Measurements from ENCODE around the gene RGMB. TPM values are rescaled to one million over a fixed set of nuclear protein-coding genes. Genes with fewer than 3 reads are reported as not detected.
"Not testable (repeated sequence)": the region's sequence is repeated elsewhere in the genome, so short reads cannot be mapped to it uniquely, and the experiment has no call there.

Gene RGMB, protein sequence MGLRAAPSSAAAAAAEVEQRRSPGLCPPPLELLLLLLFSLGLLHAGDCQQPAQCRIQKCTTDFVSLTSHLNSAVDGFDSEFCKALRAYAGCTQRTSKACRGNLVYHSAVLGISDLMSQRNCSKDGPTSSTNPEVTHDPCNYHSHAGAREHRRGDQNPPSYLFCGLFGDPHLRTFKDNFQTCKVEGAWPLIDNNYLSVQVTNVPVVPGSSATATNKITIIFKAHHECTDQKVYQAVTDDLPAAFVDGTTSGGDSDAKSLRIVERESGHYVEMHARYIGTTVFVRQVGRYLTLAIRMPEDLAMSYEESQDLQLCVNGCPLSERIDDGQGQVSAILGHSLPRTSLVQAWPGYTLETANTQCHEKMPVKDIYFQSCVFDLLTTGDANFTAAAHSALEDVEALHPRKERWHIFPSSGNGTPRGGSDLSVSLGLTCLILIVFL
- polyA plus RNA-seq (2013, experiment 1 of 2; ENCODE audit: insufficient read length): 87.8 TPM
- polyA plus RNA-seq (2013, experiment 2 of 2; ENCODE audit: insufficient read length): 44.2 TPM

DNA sequence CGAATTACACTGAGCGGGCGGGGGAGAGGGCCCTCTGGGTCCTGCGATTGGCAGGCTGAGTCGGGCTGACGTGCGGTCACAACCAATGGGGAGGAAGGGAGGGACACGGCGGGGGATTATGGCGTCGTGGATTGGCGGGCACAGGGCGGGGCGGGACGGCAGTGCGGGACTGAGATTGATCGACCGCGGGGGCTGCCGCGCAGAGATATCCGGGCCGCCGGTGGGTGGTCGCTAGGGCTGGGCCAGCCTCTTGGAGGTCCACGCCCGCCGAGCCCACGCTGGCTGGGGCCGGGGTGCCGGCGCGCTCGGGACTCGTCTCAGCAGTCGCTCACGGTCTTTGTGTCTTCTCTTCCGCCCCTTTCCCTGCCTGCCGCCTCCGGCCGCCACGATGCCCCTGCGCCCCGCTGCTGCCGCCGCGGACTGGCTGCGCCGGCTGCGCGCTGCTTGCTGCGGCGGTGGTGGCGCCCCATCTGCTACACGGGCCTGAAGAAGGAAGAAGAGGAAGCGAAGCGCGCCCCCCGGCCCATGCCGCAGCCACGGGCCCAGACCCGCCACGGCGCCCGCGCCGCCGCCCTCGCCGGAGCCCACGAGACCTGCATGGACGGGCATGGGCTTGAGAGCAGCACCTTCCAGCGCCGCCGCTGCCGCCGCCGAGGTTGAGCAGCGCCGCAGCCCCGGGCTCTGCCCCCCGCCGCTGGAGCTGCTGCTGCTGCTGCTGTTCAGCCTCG is at the start of gene RGMB:
Gene RGMB (plus strand): TSS at position 200 of the 728 bp plus-strand sequence. CDS start 408 bp downstream, at position 608.
- DNase-seq: peak; percentile 100

DNA sequence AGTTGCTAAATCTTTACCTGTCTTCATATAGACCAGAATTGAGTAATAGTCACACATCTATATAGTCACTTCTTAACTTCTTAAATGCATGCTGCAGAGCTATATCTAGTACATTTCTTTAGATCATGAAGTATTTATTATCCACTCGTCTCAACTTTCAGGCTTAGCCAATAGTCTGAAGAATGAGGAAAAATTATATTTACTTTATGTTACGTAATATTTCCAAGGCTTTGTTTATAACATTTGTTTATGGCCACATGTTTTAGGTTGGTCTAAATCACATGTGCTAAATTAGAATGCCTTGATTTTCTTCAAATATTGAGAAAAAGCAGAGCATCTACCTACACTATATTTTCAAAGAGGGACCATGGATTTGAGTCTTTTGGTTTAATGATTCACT is 47.2 kb upstream of the RGMB start:
- no peak for DNase-seq

DNA sequence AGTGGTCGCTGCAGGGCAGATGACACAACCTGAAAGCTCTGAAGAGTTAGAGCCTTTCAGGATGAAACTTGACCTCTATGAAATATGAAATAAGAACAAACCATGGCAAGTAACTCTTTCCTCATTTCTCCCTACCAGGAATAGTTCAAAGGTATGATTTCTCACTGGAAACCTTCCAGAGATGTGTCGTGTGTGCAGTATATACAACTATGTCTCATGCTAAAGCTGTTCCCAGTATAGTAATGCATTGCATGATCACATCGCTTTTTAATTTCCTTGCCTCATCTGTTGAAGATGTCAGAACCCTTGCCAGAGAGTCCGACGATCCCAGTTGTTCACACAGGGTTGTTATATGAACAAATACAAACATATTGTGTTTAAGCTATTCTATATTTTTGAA is 45.8 kb upstream of the RGMB start:
- no peak for DNase-seq

DNA sequence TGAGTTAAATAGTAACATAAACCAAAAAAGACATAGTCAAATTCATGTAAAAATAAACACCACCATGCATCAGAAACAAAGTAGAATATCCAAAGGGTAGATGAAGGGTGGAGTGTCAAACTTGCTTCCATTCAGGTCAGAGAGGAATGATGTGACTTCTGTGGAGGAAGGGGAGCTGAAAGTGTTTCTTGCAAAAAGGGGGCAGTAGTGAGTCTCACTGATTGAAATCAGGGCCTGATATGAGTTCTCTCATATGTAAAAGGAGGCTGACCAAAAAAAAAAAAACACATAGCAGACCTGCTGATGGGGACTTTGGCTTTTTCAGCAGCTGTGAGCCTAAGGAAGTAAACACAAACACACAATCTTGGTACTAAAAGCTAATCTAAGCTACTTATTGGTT is 38.8 kb upstream of the RGMB start:
- DNase-seq: no peak

DNA sequence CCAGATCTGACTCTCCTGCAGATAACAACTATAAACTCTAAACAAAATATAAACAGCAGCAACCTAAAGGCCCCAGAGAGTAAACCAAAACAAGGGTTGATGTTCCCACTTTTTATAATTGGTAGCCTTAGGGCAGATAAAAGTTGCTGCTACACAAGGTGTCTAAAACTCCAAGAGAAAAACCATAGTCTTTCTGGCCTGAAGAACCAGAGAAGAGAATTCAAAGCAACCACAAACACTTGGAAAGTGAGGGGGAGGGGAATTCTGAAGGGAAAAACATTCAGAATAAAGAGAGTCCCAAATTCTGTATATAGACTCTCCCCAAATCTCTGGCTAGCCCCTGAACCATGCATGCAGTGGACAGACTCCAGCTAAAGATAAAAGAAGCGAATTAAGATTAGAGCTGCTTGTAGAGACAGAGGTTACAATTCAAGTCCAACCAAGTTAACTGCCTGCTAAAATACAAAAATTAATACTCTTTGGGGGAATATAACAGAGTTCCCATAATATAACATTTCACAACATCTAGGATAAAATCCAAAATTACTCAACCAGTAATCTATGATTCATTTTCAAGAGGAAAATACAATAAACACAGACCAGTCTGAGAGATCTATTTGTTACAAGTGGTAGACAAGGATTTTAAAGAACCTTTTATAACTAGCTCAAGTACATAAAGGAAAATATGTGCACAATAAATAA is 37.5 kb upstream of the RGMB start:
- no peak for DNase-seq

DNA sequence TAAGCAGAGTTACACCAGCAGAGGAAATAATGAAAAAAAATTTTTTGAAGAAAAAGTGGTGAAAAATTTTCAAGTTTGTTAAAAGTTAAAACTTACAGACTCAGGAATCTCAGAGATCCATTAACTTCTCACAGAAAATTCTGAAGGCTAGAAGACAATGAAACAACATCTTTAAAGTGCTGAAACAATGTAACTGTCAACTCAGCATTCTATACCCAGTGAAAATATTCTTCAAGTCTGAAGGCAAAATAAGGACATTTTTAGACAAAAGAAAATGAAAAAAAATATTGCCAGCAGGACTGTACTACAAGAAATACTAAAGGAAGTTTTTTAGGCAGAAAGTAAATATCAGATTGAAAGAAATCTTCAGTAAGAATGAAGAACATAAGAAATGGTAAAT is 36.7 kb upstream of the RGMB start:
- DNase-seq: no peak

DNA sequence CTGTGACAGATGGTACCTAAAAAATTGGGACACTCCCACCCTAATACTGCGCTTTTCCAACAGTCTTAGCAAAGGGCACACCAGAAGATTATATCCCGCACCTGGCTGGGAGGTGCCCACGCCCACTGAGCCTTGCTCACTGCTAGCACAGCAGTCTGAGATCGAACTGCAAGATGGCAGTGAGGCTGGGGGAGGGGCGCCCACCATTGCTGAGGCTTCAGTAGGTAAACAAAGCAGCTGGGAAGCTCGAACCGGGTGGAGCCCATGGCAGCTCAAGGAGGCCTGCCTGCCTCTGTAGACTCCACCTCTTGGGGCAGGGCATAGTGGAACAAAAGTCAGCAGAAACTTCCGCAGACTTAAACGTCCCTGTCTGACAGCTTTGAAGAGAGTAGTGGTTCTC is 36.0 kb upstream of the RGMB start:
- DNase-seq: not testable (repeated sequence)

DNA sequence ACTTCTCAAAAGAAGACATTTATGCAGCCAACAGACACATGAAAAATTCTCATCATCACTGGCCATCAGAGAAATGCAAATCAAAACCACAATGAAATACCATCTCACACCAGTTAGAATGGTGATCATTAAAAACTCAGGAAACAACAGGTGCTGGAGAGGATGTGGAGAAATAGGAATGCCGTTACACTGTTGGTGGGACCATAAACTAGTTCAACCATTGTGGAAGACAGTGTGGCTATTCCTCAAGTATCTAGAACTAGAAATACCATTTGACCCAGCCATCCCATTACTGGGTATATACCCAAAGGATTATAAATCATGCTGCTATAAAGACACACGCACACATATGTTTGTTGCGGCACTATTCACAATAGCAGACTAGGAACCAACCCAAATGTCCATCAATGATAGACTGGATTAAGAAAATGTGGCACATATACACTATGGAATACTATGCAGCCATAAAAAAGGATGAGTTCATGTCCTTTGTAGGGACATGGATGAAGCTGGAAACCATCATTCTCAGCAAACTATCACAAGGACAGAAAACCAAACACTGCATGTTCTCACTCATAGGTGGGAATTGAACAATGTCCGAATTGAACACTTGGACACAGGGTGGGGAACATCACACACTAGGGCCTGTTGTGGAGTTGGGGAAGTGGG is 34.8 kb upstream of the RGMB start:
- not testable (repeated sequence) for DNase-seq

DNA sequence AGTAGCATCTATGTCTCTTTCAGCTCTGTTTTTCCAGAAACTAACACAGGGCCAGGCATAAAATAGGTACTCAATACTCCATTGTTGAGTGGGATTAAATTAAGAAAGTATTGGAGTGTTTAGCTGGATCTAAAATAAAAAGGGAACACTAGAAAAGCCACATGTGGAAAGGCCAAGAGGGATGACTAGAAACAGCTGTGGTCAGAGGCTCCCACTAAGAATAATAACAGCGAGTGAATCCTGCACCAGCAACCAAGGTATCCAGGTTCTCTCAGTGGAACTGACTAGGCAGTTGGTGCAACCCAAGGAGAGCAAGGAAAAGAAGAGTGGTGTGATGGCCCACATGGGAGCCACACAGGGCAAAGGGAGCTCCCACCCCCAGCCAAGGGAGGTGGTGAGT is 31.5 kb upstream of the RGMB start:
- no peak for DNase-seq

DNA sequence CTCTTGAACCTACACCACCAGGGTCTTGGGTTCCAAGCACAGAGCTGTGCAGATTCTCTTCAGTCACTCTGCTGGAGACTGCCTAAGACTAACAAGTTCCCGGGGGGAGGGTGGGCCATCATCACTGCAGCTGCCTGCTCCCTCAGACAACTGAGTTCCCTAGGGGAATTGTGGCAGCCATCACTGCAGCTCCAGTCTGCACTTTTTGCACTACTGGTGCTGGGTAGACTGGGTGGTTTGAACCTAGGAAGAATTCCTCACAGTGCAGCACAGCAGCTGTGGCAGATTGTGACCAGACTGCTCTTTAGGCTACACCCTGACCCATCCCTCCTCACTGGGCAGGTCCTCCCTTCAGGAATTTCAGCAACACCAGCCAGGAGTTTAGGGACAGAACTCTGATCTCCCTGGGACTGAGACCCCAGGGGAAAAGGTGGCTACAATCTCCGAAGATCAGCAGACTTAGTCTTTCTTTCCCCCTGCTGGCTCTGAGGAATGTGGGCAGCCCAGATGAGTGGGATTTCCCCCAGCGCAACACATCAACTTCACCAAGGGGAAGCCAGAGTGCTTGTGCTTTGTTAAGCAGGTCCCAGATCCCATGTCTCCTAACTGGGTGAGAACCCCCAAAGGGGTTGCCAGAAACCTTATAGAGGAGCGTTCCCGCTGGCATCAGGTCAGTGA is 30.9 kb upstream of the RGMB start:
- DNase-seq: peak; percentile 13

DNA sequence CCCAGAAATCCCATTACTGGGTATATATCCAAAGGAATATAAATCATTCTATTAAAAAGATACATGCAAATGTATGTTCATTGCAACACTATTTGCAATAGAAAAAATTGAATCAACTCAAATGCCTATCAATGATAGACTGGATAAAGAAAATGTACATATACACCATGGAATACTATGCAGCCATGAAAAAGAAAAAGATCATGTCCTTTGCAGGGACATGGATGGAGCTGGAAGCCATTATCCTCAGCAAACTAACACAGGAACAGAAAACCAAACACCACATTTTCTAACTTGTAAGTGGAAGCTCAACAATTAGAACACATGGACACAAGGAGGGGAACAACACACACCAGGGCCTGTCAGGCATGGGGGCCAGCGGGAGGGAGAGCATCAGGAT is 25.2 kb upstream of the RGMB start:
- not testable (repeated sequence) for DNase-seq

DNA sequence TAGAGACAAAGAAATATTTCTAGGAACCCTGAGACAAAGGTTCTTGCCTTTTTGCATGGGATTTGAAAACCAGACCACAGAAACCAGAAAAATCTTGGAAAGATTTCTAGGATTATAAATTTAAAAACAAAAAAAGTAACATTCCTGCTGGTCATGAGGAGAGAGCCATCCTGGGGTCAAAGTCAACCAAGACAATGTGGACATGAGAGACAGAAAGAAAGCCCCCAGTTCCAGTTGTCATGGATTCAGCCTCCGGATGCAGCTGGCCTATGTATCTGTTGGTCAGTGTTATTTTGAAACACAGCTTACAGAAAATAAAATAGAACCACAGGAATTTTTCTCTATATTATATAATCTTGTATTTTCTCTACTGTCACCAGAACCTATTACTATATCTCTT is 24.4 kb upstream of the RGMB start:
- DNase-seq: no peak

DNA sequence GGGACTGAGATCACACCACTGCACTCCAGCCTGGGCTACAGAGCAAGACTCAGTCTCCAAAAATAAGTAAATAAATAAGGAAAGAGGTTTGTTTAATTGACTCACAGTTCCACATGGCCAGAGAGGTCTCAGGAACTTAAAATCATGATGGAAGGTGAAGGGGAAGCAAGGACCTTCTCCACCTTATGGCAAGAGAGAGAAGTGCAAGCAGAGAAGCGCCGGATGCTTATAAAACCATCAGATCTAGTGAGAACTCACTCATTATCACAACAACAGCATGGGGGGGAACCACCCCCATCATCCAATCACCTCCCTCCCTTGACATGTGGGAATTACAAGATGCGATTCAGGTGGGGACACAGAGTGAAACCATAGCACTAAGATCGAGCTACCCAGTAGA is 22.8 kb upstream of the RGMB start:
- DNase-seq: no peak

DNA sequence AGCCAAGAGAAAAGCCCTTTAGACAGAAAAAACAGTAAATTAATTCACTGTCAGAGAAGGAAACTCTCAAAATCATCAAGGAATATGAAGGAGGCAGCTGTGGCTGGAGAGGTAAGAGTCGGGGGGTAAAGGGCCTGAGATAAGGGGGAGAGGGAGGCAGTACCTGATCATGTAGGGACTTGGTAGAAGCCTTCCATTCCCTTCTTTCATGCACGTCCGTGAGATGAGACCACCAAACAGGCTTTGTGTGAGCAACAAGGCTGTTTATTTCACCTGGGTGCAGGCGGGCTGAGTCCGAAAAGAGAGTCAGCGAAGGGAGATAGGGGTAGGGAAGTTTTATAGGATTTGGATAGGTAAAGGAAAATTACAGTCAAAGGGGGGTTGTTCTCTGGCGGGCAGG is 21.1 kb upstream of the RGMB start:
- DNase-seq: not testable (repeated sequence)

DNA sequence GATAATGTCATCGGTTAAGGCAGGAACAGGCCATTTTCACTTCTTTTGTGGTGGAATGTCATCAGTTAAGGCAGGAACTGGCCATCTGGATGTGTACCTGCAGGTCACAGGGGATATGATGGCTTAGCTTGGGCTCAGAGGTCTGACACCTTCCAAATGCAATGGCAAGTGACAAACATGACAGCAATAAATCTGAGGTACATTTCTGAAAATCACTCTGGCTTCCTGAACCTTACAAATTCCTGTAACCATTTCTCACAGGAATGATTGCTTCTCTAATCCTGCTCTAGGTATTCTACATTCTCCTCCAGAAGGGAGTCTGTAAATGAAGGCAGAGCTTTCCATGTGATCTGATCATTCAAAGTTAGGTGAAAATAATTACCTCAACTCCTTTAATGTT is 20.7 kb upstream of the RGMB start:
- DNase-seq: not testable (repeated sequence)

DNA sequence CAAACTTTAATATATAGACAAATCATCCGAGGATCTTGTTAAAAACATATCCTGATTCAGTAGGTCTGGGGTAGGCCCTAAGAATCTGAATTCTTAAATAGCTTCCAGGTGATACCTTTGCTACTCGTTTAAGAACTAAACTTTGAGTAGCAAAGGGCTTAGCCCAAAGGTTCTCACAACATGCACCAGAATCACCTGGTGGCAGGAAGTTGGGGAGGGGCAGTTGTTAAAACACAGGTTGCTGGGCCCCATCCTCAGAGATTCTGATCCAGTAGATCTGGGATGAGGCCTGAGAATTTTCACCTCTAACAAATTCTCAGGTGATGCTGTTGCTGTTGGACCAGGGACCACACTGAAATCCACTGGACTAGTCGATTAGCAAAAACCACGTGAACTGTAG is 20.0 kb upstream of the RGMB start:
- DNase-seq: no peak

DNA sequence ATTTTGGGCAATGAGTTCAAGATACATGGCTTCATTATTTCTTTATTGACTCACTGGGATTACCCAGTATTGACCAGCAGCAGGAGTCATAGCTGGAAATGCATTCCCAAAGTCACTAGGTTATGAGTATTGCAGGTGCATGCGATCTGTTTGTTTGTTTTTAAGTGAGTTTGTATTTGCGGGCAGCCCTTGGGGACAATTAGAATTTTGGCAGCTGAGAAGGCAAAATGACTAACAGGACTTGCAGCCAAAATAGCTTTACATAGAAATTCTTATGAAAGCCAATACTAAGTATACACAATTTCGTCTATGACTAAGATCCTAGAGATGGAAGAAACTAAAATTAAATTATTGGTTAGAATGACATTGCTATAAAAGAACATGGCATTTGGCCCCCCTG is 18.1 kb upstream of the RGMB start:
- peak; percentile 85 for DNase-seq

DNA sequence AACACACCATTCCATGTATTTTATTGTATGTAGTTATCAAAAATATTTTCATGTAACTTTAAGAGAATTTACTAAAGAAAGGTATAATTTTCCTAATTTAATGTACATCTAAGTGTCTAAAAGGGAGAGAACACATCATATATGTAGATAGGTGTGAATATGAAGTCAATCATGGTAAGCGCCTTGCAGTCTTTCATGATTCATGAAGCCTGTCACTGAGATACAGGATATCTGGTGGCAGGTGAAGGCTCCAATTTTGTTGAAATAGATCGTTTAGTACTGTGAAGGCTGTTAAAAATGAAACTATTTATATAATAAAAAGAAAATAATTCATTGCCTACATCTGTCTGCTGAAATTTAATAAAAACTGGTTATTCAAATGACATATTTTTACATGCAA is 15.5 kb upstream of the RGMB start:
- no peak for DNase-seq

DNA sequence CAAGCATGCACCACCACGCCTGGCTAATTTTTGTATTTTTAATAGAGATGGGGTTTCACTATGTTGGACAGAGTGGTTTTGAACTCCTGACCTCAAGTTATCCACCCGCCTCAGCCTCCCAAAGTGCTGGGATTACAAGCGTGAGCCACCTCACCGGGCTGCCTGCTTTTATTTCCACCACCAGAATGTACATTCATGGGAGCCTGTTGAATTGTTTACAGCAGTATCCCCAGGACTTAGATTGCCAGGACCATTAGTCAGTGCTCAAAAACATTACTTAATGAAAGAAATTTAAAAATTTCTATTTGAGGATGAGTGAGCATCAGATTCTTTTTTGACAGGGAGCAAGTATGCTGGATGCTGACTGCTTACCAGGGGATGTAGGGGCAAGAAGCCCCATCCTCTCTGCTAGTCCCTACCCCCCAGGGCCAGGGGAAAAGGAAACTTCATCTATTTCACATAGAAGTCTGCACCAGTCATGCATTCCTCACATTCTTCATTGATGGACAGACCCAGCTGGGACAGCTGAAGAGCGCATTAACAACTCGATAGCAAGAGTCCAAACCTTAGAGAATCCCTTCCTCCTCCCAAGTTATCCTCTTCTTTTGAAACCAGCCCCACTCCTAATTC is 10.3 kb upstream of the RGMB start:
- DNase-seq: peak; percentile 97

DNA sequence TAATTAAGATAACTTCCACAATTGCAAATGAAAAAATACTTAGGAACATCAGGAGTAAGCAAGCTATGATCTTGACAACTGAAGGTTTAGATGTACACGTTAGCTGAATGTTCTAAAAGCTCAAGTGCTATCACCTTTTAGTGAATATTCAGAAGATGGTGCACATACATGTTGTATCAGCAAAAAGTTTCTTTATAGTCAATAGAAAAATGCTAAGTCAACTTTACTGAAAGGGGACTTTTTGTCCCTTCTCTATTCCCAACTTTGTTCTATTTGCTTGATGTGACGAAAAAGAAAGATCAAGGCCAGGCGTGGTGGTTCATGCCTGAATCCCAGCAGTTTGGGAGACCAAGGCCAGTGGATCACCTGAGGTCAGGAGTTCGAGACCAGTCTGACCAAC is 7.6 kb upstream of the RGMB start:
- no peak for DNase-seq

DNA sequence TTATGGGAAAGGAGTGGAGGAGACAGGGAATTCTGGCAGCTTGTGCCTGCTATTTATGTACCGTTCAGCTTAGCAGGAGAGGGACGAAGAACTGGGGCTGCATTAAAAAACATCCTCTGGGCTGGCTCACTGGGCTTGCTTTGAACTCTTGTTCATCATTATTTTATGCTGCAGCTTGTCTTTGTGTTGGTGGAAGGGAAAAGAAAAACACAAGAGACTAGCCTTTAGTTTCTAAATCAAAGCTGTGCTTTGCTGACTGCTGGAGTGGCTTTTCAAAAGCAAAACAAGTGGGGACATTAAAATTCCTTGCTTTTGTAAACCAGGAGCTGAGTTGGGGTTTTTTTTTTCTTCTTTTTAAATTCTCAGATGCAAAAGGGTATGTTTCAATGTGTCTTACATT is 5.9 kb upstream of the RGMB start:
- DNase-seq: no peak

Data from fibroblast of skin of back (primary cell).